Ascending aorta (tissue), 2 donors: ENCODE data around the gene DLX3. TPM values are rescaled to one million over a fixed set of nuclear protein-coding genes. Genes with fewer than 3 reads are reported as not detected.

Experiments
- DNase-seq, 2 donors: peaks; one replicate each; pipeline ENCODE4 v3.0.0-alpha.2; 2019; ENCODE audit warnings: low spot score in 2 of 2
- H3K27ac ChIP-seq, 2 donors: fragments of 200-600 bp; sonication (generic); one replicate each; pipeline ENCODE4 v1.5.1; 2016 to 2017; ENCODE audit warnings: mild to moderate bottlenecking in 1 of 2
- H3K27me3 ChIP-seq: fragments of 200-600 bp; sonication (generic); one replicate; pipeline ENCODE4 v1.5.1; 2017
- H3K36me3 ChIP-seq, 2 donors: fragments of 200-600 bp; sonication (generic); one replicate each; pipeline ENCODE4 v1.5.1; 2016
- H3K4me1 ChIP-seq, 2 donors: fragments of 200-600 bp; sonication (generic); one replicate each; pipeline ENCODE4 v1.5.1; 2016 to 2017; ENCODE audit warnings: mild to moderate bottlenecking in 1 of 2
- H3K4me3 ChIP-seq, 2 donors: fragments of 200-600 bp; sonication (generic); one replicate each; pipeline ENCODE4 v1.5.1; 2016 to 2017; ENCODE audit warnings: mild to moderate bottlenecking in 1 of 2
- H3K9me3 ChIP-seq, 2 donors: fragments of 200-600 bp; sonication (generic); one replicate each; pipeline ENCODE4 v1.5.1; 2016
- CTCF ChIP-seq, 3 experiments: fragments of 200-600 bp in 2 of 3; fragments of 450-650 bp in 1 of 3; sonication (generic) in 2 of 3; IDR thresholded peaks; one replicate each; pipeline ENCODE4 v1.5.1; 2016 to 2019; ENCODE audit warnings: antibody characterized with exemption in 3 of 3, mild to moderate bottlenecking in 1 of 3, moderate library complexity in 1 of 3
- intact Hi-C: fragments of 100-400 bp; cut with DNase I; formaldehyde crosslinking; loops from one replicate; pipeline ENCODE4 v1.15.1; 2023
- total RNA-seq: library from RNA; depleted of rRNA; stranded (reverse); fragments of >200 nt; gene quantifications from one replicate; pipeline ENCODE4 v1.1.0, GENCODE V29; 2016

DLX3 gene
- total RNA-seq, 1 donor from 2014 or later: 1.6 TPM

- H3K27me3 ChIP-seq: no peaks in the 10 kb centered on the region
- H3K4me1 ChIP-seq: no peaks in the 10 kb centered on the region
- no peak for TF ChIP-seq CTCF (IDR thresholded peaks at IDR 0.05)
- H3K4me3 ChIP-seq: no peak overlapping the region
- no peak overlapping the region for H3K27ac ChIP-seq
- intact Hi-C loops: no loop called here
- no peaks in the 10 kb centered on the region for H3K36me3 ChIP-seq
- H3K9me3 ChIP-seq: no peaks in the 10 kb centered on the region
- no peak for DNase-seq
These were observed 48.0 kb downstream of the DLX3 start for GRCh38 chr17:49946964-49947584.

GRCh38 chr17:49946208-49946607 lies 48.8 kb downstream of the DLX3 start:
- Histone ChIP-seq H3K9me3 (no peaks in the 10 kb centered on the region), H3K27ac (no peak overlapping the region), H3K4me3 (no peak overlapping the region), H3K27me3 (no peaks in the 10 kb centered on the region), H3K4me1 (no peaks in the 10 kb centered on the region), H3K36me3 (no peaks in the 10 kb centered on the region)
- intact Hi-C loops: no loop called here
- no peak for DNase-seq
- TF ChIP-seq CTCF (IDR thresholded peaks at IDR 0.05): no peak

GRCh38 chr17:49944273-49944870 lies 50.7 kb downstream of the DLX3 start:
- H3K4me3 ChIP-seq: no peak overlapping the region
- no peak for TF ChIP-seq CTCF (IDR thresholded peaks at IDR 0.05)
- H3K27me3 ChIP-seq: no peaks in the 10 kb centered on the region
- DNase-seq: no peak
- H3K4me1 ChIP-seq: no peaks in the 10 kb centered on the region
- no peak overlapping the region for H3K27ac ChIP-seq
- intact Hi-C loops: no loop called here
- H3K36me3 ChIP-seq: no peaks in the 10 kb centered on the region
- H3K9me3 ChIP-seq: no peaks in the 10 kb centered on the region

- intact Hi-C loops: no loop called here
These were observed 52.1 kb downstream of the DLX3 start for GRCh38 chr17:49942947-49943346.

GRCh38 chr17:49941427-49941826 lies 53.6 kb downstream of the DLX3 start:
- intact Hi-C loops: no loop called here
- Histone ChIP-seq H3K4me1 (no peaks in the 10 kb centered on the region), H3K27ac (no peak overlapping the region), H3K27me3 (no peaks in the 10 kb centered on the region), H3K36me3 (no peaks in the 10 kb centered on the region), H3K4me3 (no peak overlapping the region), H3K9me3 (no peaks in the 10 kb centered on the region)
- no peak for TF ChIP-seq CTCF (IDR thresholded peaks at IDR 0.05)
- DNase-seq: no peak

More at GRCh38 chr17:49942947-49943346, 52.1 kb downstream of the DLX3 start:
- no peaks in the 10 kb centered on the region for H3K4me1 ChIP-seq
- no peak for DNase-seq
- H3K27me3 ChIP-seq: no peaks in the 10 kb centered on the region
- no peaks in the 10 kb centered on the region for H3K36me3 ChIP-seq
- no peak overlapping the region for H3K27ac ChIP-seq
- no peaks in the 10 kb centered on the region for H3K9me3 ChIP-seq
- no peak overlapping the region for H3K4me3 ChIP-seq
- no peak for TF ChIP-seq CTCF (IDR thresholded peaks at IDR 0.05)

Other genes starting within 250 kb of the DLX3 start
- 25.4 TPM for gene FAM117A, start 231.1 kb downstream of the DLX3 start, total RNA-seq
- gene KAT7, start 206.5 kb downstream of the DLX3 start, total RNA-seq: 46.6 TPM
- gene TAC4, start 147.2 kb downstream of the DLX3 start, total RNA-seq: not detected
- not detected for gene DLX4, start 26.0 kb downstream of the DLX3 start, total RNA-seq
- 222 TPM for gene ITGA3, start 60.9 kb upstream of the DLX3 start, total RNA-seq
- 73.5 TPM for gene PDK2, start 100.1 kb upstream of the DLX3 start, total RNA-seq
- 3.2 TPM for gene SAMD14, start 134.9 kb upstream of the DLX3 start, total RNA-seq
- gene PPP1R9B, start 155.5 kb upstream of the DLX3 start, total RNA-seq: 63.5 TPM
- 78.5 TPM for gene SGCA, start 170.8 kb upstream of the DLX3 start, total RNA-seq
- 547 TPM for gene COL1A1, start 206.4 kb upstream of the DLX3 start, total RNA-seq